GM23338 (cell line): ENCODE data around the gene INPP4B. TPM values are rescaled to one million over a fixed set of nuclear protein-coding genes. Genes with fewer than 3 reads are reported as not detected.

ENCODE experiments used
- ATAC-seq: fragments of 200-7000 bp; cut with Tn5 transposase; 3 replicates; pipeline ENCODE4 v1.9.1; 2020
- DNase-seq: peaks from one replicate; pipeline ENCODE4 v3.0.0-alpha.2; 2015; ENCODE audit warnings: low spot score
- H2AFZ ChIP-seq: fragments of 200-600 bp; sonication (generic); 2 replicates; pipeline ENCODE4 v1.8.0; 2016; ENCODE audit warnings: antibody characterized with exemption, mild to moderate bottlenecking, moderate library complexity
- H3F3A ChIP-seq: fragments of 200-600 bp; sonication (generic); replicated peaks from 2 replicates; pipeline ENCODE4 v1.8.0; 2017; ENCODE audit warnings: antibody characterized with exemption, mixed run types, low read depth
- H3K27ac ChIP-seq: fragments of 200-600 bp; sonication (generic); 2 replicates; pipeline ENCODE4 v1.6.1; 2016; ENCODE audit warnings: low read depth
- H3K27me3 ChIP-seq: fragments of 200-600 bp; sonication (generic); 2 replicates; pipeline ENCODE4 v1.8.0; 2016; ENCODE audit warnings: mild to moderate bottlenecking, mixed run types, moderate library complexity; ENCODE audit not compliant: insufficient read depth
- H3K36me3 ChIP-seq: fragments of 200-600 bp; sonication (generic); 2 replicates; pipeline ENCODE4 v1.8.0; 2016; ENCODE audit warnings: mild to moderate bottlenecking; ENCODE audit not compliant: insufficient read depth
- H3K4me1 ChIP-seq: fragments of 200-600 bp; sonication (generic); 2 replicates; pipeline ENCODE4 v1.8.0; 2016; ENCODE audit warnings: mild to moderate bottlenecking, moderate library complexity; ENCODE audit not compliant: insufficient read depth
- H3K4me2 ChIP-seq: fragments of 200-600 bp; sonication (generic); 2 replicates; pipeline ENCODE4 v1.7.1; 2017; ENCODE audit warnings: mixed run types
- H3K4me3 ChIP-seq: fragments of 200-600 bp; sonication (generic); 2 replicates; pipeline ENCODE4 v1.6.1; 2016; ENCODE audit warnings: mixed run types
- H3K79me2 ChIP-seq: fragments of 200-600 bp; sonication (generic); replicated peaks from 2 replicates; pipeline ENCODE4 v1.8.0; 2017; ENCODE audit warnings: mild to moderate bottlenecking; ENCODE audit not compliant: insufficient read depth
- H3K9me2 ChIP-seq: fragments of 200-600 bp; sonication (generic); 2 replicates; pipeline ENCODE4 v1.8.0; 2017; ENCODE audit not compliant: insufficient read depth
- H4K20me1 ChIP-seq: fragments of 200-600 bp; sonication (generic); replicated peaks from 2 replicates; pipeline ENCODE4 v1.8.0; 2017; ENCODE audit warnings: mild to moderate bottlenecking; ENCODE audit not compliant: insufficient read depth
- H3K27ac Mint-ChIP-seq: 2 replicates; pipeline ENCODE4 v1.8.0; 2020; ENCODE audit warnings: inconsistent platforms, mild to moderate bottlenecking, moderate library complexity, mixed read lengths
- H3K27me3 Mint-ChIP-seq: 3 replicates; pipeline ENCODE4 v1.8.0; 2022; ENCODE audit warnings: low read depth, mild to moderate bottlenecking, moderate library complexity, mixed read lengths, inconsistent platforms; ENCODE audit not compliant: insufficient read depth, poor library complexity
- H3K36me3 Mint-ChIP-seq: 3 replicates; pipeline ENCODE4 v1.8.0; 2021; ENCODE audit warnings: low read depth, mild to moderate bottlenecking, inconsistent platforms, moderate library complexity, mixed read lengths
- H3K4me1 Mint-ChIP-seq: 3 replicates; pipeline ENCODE4 v1.8.0; 2020; ENCODE audit warnings: mild to moderate bottlenecking, inconsistent platforms, mixed read lengths
- H3K4me3 Mint-ChIP-seq: 3 replicates; pipeline ENCODE4 v1.8.0; 2021; ENCODE audit warnings: moderate library complexity, mild to moderate bottlenecking, inconsistent platforms, mixed read lengths
- H3K9me3 Mint-ChIP-seq: 3 replicates; pipeline ENCODE4 v1.8.0; 2020; ENCODE audit warnings: moderate library complexity, mild to moderate bottlenecking, inconsistent platforms, mixed read lengths
- CREB1 ChIP-seq: fragments of 250-450 bp; sonication (Bioruptor Pico); IDR thresholded peaks from 2 replicates; pipeline ENCODE4 v1.5.0; 2020; ENCODE audit warnings: low read depth, mild to moderate bottlenecking, moderate library complexity
- ETS1 ChIP-seq: IDR thresholded peaks from 2 replicates; pipeline ENCODE4 v1.6.1; 2016; ENCODE audit warnings: antibody characterized with exemption
- EZH2 ChIP-seq: fragments of 200-600 bp; sonication (generic); IDR thresholded peaks from one replicate; pipeline ENCODE4 v1.8.0; 2017; ENCODE audit warnings: antibody characterized with exemption, mild to moderate bottlenecking, low read depth; ENCODE audit not compliant: unreplicated experiment
- JUNB ChIP-seq: IDR thresholded peaks from one replicate; pipeline ENCODE4 v1.6.1; 2016; ENCODE audit warnings: antibody characterized with exemption; ENCODE audit not compliant: unreplicated experiment
- ZNF331 ChIP-seq: fragments of 250-450 bp; sonication (Bioruptor Pico); IDR thresholded peaks from 2 replicates; pipeline ENCODE4 v1.5.0; 2020; ENCODE audit warnings: low read depth, mild to moderate bottlenecking, moderate library complexity
- polyA plus RNA-seq: library from polyadenylated mRNA; unstranded; fragments of >200 nt; fragmentation: Nextera tagmentation; extraction: Ambion mirVana; gene quantifications from 2 replicates; pipeline ENCODE4 v1.2.1, GENCODE V29; 2016
- total RNA-seq: library from RNA; depleted of rRNA; stranded (reverse); fragments of >200 nt; shearing (Covaris generic); gene quantifications from 2 replicates; pipeline ENCODE4 v1.2.3, GENCODE V29; 2014
- TF ChIP-seq, protein P1 (sequence below), 2 experiments: fragments of 200-600 bp in 1 of 2; sonication (generic) in 1 of 2; conservative IDR thresholded peaks; 2 replicates each; pipeline versions ENCODE4 v1.5.1 to v1.6.1; 2016 to 2017; ENCODE audit warnings: antibody characterized with exemption in 2 of 2, low read depth in 2 of 2, mild to moderate bottlenecking in 2 of 2, moderate library complexity in 1 of 2
- TF ChIP-seq, protein P2 (sequence below): fragments of 250-450 bp; sonication (Bioruptor Pico); IDR thresholded peaks from 2 replicates; pipeline ENCODE4 v1.5.0; 2020; ENCODE audit warnings: mild to moderate bottlenecking, moderate library complexity
- TF ChIP-seq, protein P3 (sequence below): IDR thresholded peaks from one replicate; pipeline ENCODE4 v1.6.1; 2018; ENCODE audit warnings: antibody characterized with exemption; ENCODE audit not compliant: unreplicated experiment

The INPP4B gene
- total and polyA plus RNA-seq, 2 experiments from 2014 or later: 0.11 to 0.14 TPM

DNA sequence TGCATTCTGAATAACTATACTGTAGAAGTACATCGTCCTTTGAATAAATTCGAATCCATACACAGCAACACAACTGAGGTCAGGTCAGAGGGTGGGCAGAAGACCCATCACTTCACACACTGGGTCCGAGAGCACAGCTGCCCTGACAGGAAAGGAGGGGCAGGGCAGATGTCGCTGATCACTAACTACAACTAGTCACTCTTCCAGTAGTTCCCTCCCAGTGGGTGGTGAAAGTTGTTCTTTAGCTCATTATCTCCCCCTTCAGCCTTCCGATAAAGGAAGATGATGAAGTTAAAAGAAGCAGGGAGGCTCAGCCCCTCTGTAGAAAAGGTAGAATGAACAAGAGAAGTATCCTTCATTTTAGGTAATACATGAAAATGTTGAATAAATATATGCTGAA is 278.9 kb downstream of the INPP4B start:
- ATAC-seq (peak; percentile 95), DNase-seq (peak; percentile 87)
- no peak for TF ChIP-seq EZH2
- TF ChIP-seq, protein P1, sequence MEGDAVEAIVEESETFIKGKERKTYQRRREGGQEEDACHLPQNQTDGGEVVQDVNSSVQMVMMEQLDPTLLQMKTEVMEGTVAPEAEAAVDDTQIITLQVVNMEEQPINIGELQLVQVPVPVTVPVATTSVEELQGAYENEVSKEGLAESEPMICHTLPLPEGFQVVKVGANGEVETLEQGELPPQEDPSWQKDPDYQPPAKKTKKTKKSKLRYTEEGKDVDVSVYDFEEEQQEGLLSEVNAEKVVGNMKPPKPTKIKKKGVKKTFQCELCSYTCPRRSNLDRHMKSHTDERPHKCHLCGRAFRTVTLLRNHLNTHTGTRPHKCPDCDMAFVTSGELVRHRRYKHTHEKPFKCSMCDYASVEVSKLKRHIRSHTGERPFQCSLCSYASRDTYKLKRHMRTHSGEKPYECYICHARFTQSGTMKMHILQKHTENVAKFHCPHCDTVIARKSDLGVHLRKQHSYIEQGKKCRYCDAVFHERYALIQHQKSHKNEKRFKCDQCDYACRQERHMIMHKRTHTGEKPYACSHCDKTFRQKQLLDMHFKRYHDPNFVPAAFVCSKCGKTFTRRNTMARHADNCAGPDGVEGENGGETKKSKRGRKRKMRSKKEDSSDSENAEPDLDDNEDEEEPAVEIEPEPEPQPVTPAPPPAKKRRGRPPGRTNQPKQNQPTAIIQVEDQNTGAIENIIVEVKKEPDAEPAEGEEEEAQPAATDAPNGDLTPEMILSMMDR (conservative IDR thresholded peaks at IDR 0.05; ENCODE audit: low read depth in 2 of 2): peak; percentile 40 to 60
- no peak for TF ChIP-seq CREB1
- TF ChIP-seq, protein P2, sequence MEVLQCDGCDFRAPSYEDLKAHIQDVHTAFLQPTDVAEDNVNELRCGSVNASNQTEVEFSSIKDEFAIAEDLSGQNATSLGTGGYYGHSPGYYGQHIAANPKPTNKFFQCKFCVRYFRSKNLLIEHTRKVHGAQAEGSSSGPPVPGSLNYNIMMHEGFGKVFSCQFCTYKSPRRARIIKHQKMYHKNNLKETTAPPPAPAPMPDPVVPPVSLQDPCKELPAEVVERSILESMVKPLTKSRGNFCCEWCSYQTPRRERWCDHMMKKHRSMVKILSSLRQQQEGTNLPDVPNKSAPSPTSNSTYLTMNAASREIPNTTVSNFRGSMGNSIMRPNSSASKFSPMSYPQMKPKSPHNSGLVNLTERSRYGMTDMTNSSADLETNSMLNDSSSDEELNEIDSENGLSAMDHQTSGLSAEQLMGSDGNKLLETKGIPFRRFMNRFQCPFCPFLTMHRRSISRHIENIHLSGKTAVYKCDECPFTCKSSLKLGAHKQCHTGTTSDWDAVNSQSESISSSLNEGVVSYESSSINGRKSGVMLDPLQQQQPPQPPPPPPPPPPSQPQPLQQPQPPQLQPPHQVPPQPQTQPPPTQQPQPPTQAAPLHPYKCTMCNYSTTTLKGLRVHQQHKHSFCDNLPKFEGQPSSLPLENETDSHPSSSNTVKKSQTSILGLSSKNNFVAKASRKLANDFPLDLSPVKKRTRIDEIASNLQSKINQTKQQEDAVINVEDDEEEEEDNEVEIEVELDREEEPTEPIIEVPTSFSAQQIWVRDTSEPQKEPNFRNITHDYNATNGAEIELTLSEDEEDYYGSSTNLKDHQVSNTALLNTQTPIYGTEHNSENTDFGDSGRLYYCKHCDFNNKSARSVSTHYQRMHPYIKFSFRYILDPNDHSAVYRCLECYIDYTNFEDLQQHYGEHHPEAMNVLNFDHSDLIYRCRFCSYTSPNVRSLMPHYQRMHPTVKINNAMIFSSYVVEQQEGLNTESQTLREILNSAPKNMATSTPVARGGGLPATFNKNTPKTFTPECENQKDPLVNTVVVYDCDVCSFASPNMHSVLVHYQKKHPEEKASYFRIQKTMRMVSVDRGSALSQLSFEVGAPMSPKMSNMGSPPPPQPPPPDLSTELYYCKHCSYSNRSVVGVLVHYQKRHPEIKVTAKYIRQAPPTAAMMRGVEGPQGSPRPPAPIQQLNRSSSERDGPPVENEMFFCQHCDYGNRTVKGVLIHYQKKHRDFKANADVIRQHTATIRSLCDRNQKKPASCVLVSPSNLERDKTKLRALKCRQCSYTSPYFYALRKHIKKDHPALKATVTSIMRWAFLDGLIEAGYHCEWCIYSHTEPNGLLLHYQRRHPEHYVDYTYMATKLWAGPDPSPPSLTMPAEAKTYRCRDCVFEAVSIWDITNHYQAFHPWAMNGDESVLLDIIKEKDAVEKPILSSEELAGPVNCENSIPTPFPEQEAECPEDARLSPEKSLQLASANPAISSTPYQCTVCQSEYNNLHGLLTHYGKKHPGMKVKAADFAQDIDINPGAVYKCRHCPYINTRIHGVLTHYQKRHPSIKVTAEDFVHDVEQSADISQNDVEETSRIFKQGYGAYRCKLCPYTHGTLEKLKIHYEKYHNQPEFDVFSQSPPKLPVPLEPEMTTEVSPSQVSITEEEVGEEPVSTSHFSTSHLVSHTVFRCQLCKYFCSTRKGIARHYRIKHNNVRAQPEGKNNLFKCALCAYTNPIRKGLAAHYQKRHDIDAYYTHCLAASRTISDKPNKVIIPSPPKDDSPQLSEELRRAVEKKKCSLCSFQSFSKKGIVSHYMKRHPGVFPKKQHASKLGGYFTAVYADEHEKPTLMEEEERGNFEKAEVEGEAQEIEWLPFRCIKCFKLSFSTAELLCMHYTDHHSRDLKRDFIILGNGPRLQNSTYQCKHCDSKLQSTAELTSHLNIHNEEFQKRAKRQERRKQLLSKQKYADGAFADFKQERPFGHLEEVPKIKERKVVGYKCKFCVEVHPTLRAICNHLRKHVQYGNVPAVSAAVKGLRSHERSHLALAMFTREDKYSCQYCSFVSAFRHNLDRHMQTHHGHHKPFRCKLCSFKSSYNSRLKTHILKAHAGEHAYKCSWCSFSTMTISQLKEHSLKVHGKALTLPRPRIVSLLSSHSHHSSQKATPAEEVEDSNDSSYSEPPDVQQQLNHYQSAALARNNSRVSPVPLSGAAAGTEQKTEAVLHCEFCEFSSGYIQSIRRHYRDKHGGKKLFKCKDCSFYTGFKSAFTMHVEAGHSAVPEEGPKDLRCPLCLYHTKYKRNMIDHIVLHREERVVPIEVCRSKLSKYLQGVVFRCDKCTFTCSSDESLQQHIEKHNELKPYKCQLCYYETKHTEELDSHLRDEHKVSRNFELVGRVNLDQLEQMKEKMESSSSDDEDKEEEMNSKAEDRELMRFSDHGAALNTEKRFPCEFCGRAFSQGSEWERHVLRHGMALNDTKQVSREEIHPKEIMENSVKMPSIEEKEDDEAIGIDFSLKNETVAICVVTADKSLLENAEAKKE (CRISPR knock-in tag): no peak
- no peak for TF ChIP-seq ETS1
- TF ChIP-seq JUNB: no peak
- TF ChIP-seq, protein P3, sequence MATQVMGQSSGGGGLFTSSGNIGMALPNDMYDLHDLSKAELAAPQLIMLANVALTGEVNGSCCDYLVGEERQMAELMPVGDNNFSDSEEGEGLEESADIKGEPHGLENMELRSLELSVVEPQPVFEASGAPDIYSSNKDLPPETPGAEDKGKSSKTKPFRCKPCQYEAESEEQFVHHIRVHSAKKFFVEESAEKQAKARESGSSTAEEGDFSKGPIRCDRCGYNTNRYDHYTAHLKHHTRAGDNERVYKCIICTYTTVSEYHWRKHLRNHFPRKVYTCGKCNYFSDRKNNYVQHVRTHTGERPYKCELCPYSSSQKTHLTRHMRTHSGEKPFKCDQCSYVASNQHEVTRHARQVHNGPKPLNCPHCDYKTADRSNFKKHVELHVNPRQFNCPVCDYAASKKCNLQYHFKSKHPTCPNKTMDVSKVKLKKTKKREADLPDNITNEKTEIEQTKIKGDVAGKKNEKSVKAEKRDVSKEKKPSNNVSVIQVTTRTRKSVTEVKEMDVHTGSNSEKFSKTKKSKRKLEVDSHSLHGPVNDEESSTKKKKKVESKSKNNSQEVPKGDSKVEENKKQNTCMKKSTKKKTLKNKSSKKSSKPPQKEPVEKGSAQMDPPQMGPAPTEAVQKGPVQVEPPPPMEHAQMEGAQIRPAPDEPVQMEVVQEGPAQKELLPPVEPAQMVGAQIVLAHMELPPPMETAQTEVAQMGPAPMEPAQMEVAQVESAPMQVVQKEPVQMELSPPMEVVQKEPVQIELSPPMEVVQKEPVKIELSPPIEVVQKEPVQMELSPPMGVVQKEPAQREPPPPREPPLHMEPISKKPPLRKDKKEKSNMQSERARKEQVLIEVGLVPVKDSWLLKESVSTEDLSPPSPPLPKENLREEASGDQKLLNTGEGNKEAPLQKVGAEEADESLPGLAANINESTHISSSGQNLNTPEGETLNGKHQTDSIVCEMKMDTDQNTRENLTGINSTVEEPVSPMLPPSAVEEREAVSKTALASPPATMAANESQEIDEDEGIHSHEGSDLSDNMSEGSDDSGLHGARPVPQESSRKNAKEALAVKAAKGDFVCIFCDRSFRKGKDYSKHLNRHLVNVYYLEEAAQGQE: no peak
- TF ChIP-seq ZNF331: no peak

More for the DNA sequence above, 278.9 kb downstream of the INPP4B start:
- Histone ChIP-seq H3K36me3 (no peaks in the 10 kb centered on the region), H3K4me1 (peaks cover 8% of the 10 kb centered on the region), H3K4me2 (peak overlapping the region; percentile 3; the same call in 1 of the 2 replicates), H3K27ac (no peak overlapping the region), H2AFZ (no peak overlapping the region), H4K20me1 (no peaks in the 10 kb centered on the region), H3K27me3 (no peaks in the 10 kb centered on the region), H3K9me2 (no peaks in the 10 kb centered on the region), H3F3A (no peaks in the 10 kb centered on the region), H3K79me2 (no peaks in the 10 kb centered on the region), H3K4me3 (no peak overlapping the region)
- Mint-ChIP-seq H3K4me3 (no peak overlapping the region), H3K36me3 (no peaks in the 10 kb centered on the region), H3K4me1 (peaks cover 18% of the 10 kb centered on the region), H3K27me3 (peaks cover 4% of the 10 kb centered on the region), H3K9me3 (no peaks in the 10 kb centered on the region; the same call in 2 of the 3 replicates), H3K27ac (no peak overlapping the region)
